IMR-90 (cell line): Measurements from ENCODE around the gene ZNF670. TPM values are rescaled to one million over a fixed set of nuclear protein-coding genes. Genes with fewer than 3 reads are reported as not detected.

ENCODE experiments used
- ATAC-seq: fragments of 200-7000 bp; cut with Tn5 transposase; 2 replicates; pipeline ENCODE4 v1.9.1; 2020; ENCODE audit warnings: low read depth, mild to moderate bottlenecking, moderate library complexity
- BruUV-seq: library from RNA; stranded (reverse); fragments of 400-500 nt; replicated peaks from 2 replicates; lab custom pipeline; 2021; lab: Mats Ljungman, UMichigan
- CTCF ChIA-PET: fragments of 300-600 bp; formaldehyde crosslinking; extraction: SDS; loops from one replicate; lab custom pipeline; 2021; ENCODE audit warnings: antibody characterized with exemption; lab: Yijun Ruan, JAX
- POLR2A ChIA-PET: fragments of 300-600 bp; sonication (Branson Sonifier 250); formaldehyde crosslinking; loops from one replicate; lab custom pipeline; 2022; ENCODE audit warnings: antibody characterized with exemption; ENCODE audit not compliant: unreplicated experiment; lab: Charles Lee
- DNase-seq: peaks from one replicate; pipeline ENCODE4 v3.0.0; 2013
- H2AFZ ChIP-seq: replicated peaks from 2 replicates; pipeline ENCODE3; 2013; ENCODE audit warnings: low read length, mild to moderate bottlenecking; ENCODE audit not compliant: poor library complexity
- H2AK5ac ChIP-seq: 2 replicates; pipeline ENCODE4 v1.6.1; 2013; ENCODE audit warnings: low read depth, low read length, inconsistent platforms
- H2AK9ac ChIP-seq: replicated peaks from 2 replicates; pipeline ENCODE3; 2013; ENCODE audit warnings: mild to moderate bottlenecking, low read depth, low read length, moderate library complexity; ENCODE audit not compliant: poor library complexity
- H2BK120ac ChIP-seq: 2 replicates; pipeline ENCODE4 v1.6.1; 2013; ENCODE audit warnings: low read depth, low read length, inconsistent platforms
- H2BK15ac ChIP-seq: 3 replicates; pipeline ENCODE4 v1.6.1; 2013; ENCODE audit warnings: low read depth, low read length, inconsistent platforms
- H2BK20ac ChIP-seq: 2 replicates; pipeline ENCODE4 v1.6.1; 2013; ENCODE audit warnings: low read depth, mild to moderate bottlenecking, inconsistent platforms, low read length, moderate library complexity
- H2BK5ac ChIP-seq: 2 replicates; pipeline ENCODE4 v1.6.1; 2013; ENCODE audit warnings: mild to moderate bottlenecking, low read depth, low read length, inconsistent platforms; ENCODE audit not compliant: poor library complexity, severe bottlenecking
- H3K14ac ChIP-seq: replicated peaks from 2 replicates; pipeline ENCODE4 v1.6.1; 2013; ENCODE audit warnings: low read depth, low read length, inconsistent platforms
- H3K18ac ChIP-seq: 2 replicates; pipeline ENCODE4 v1.6.1; 2013; ENCODE audit warnings: low read depth, low read length, control low read depth
- H3K23ac ChIP-seq: 2 replicates; pipeline ENCODE4 v1.6.1; 2013; ENCODE audit warnings: low read depth, low read length, inconsistent platforms
- H3K27ac ChIP-seq: 2 replicates; pipeline ENCODE4 v1.5.1; 2013; ENCODE audit warnings: mild to moderate bottlenecking, control low read depth, low read length; ENCODE audit not compliant: insufficient read depth
- H3K27me3 ChIP-seq: 2 replicates; pipeline ENCODE4 v1.6.1; 2013; ENCODE audit warnings: low read length; ENCODE audit not compliant: control insufficient read depth, insufficient read depth
- H3K36me3 ChIP-seq: 2 replicates; pipeline ENCODE4 v1.6.1; 2013; ENCODE audit warnings: low read length, mixed read lengths; ENCODE audit not compliant: control insufficient read depth, insufficient read depth
- H3K4ac ChIP-seq: 2 replicates; pipeline ENCODE4 v1.6.1; 2013; ENCODE audit warnings: low read depth, low read length, inconsistent platforms
- H3K4me1 ChIP-seq: 2 replicates; pipeline ENCODE4 v1.6.1; 2013; ENCODE audit warnings: low read length, mixed read lengths; ENCODE audit not compliant: control insufficient read depth, insufficient read depth
- H3K4me2 ChIP-seq: 2 replicates; pipeline ENCODE4 v1.6.1; 2013; ENCODE audit warnings: low read depth, mild to moderate bottlenecking, control low read depth, low read length, moderate library complexity
- H3K4me3 ChIP-seq: 2 replicates; pipeline ENCODE4 v1.5.1; 2013; ENCODE audit warnings: low read depth, mild to moderate bottlenecking, control low read depth, low read length, moderate library complexity; ENCODE audit not compliant: insufficient read depth
- H3K56ac ChIP-seq: 2 replicates; pipeline ENCODE4 v1.6.1; 2013; ENCODE audit warnings: low read length, inconsistent platforms; ENCODE audit not compliant: insufficient read depth; ENCODE audit errors: extremely low read depth
- H3K79me1 ChIP-seq, 2 experiments: 2 replicates each; pipeline ENCODE4 v1.6.1; 2013; ENCODE audit warnings: low read length in 2 of 2, inconsistent platforms in 1 of 2, low read depth in 1 of 2
- H3K9ac ChIP-seq: 2 replicates; pipeline ENCODE4 v1.6.1; 2013; ENCODE audit warnings: low read depth, low read length, control low read depth
- H3K9me1 ChIP-seq: 2 replicates; pipeline ENCODE4 v1.6.1; 2013; ENCODE audit warnings: low read length, inconsistent platforms; ENCODE audit not compliant: insufficient read depth
- H3K9me3 ChIP-seq: 2 replicates; pipeline ENCODE4 v1.6.1; 2013; ENCODE audit warnings: low read length; ENCODE audit not compliant: control insufficient read depth, insufficient read depth
- H4K20me1 ChIP-seq: 2 replicates; pipeline ENCODE4 v1.6.1; 2013; ENCODE audit warnings: low read length, inconsistent platforms; ENCODE audit not compliant: insufficient read depth
- H4K5ac ChIP-seq: 2 replicates; pipeline ENCODE4 v1.6.1; 2013; ENCODE audit warnings: mild to moderate bottlenecking, low read depth, low read length, control low read depth
- H4K8ac ChIP-seq, 2 experiments: 2 replicates each; pipeline ENCODE4 v1.6.1; 2013; ENCODE audit warnings: low read depth in 2 of 2, low read length in 2 of 2, control low read depth in 1 of 2, inconsistent platforms in 1 of 2
- H4K91ac ChIP-seq: 2 replicates; pipeline ENCODE4 v1.6.1; 2013; ENCODE audit warnings: low read depth, low read length, inconsistent platforms; ENCODE audit not compliant: insufficient read depth
- RFX5 ChIP-seq: IDR thresholded peaks from 2 replicates; pipeline ENCODE4 v1.8.0; 2012; ENCODE audit warnings: low read depth, mild to moderate bottlenecking, low read length, moderate library complexity
- WGBS, 2 experiments: methylation state at CpG; one replicate each; pipeline versions ENCODE4 v1.1.5 to v1.1.7; 2013; ENCODE audit warnings: missing lambda C conversion rate in 2 of 2; ENCODE audit not compliant: insufficient read length in 1 of 2; ENCODE audit errors: extremely low coverage in 2 of 2; 5-methylcytosine and 5-hydroxymethylcytosine counted together
- dilution Hi-C: fragments of 300-500 bp; cut with HindIII; formaldehyde crosslinking; loops from one replicate; pipeline ENCODE4 v1.14.3; 2018; ENCODE audit warnings: low sequenced_read_pairs; ENCODE audit not compliant: unreplicated experiment
- in situ Hi-C: fragments of 300-500 bp; cut with MboI; formaldehyde crosslinking; loops from 3 replicates; pipeline ENCODE4 v1.14.3; 2019; ENCODE audit warnings: low sequenced_read_pairs, inconsistent platforms, mixed read lengths
- intact Hi-C: fragments of 100-400 bp; cut with micrococcal nuclease; formaldehyde crosslinking; loops from 2 replicates; pipeline ENCODE4 v1.10.0; 2022
- polyA plus RNA-seq, 3 experiments: library from polyadenylated mRNA; depleted of rRNA; stranded (reverse); fragments of >200 nt; gene quantifications; 2 replicates each; pipeline ENCODE4 v1.2.3, GENCODE V29; 2012; ENCODE audit warnings: low replicate concordance in 1 of 3
- total RNA-seq: library from RNA; depleted of rRNA; stranded (reverse); fragments of >200 nt; gene quantifications from 2 replicates; pipeline ENCODE4 v1.2.3, GENCODE V29; 2012

The ZNF670 gene
- total and polyA plus RNA-seq, 2 of the 4 experiments (the other 2 are of a cell fraction), result 1.8 to 4.5 TPM

DNA sequence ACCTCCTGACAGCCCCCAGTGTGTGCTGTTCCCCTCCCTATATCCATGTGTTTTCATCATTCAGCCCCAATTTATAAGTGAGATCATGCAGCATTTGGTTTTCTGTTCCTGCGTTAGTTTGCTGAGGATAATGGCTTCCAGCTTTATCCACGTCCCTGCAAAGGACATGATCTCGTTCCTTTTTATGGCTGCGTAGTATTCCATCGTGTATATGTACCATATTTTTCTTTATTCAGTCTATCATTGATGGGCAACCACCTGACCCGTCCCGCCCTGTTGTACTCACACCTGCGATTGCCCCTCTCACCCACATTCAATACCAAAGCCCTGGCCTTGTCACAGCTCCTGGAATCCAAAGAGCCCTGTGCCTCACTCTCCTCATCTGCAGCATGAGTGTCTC lies 6.2 kb upstream of the ZNF670 start:
- dilution Hi-C loops (no loop called here), intact Hi-C loops (no loop called here), in situ Hi-C loops (no loop called here)
- CTCF ChIA-PET, result no interaction called here
- H3K23ac ChIP-seq, result no peak overlapping the region
- DNase-seq (no peak), ATAC-seq (no peak)
- no peak overlapping the region for H3K4me2 ChIP-seq
- H2BK120ac ChIP-seq, result no peak overlapping the region
- H3K27me3 ChIP-seq, result no peaks in the 10 kb centered on the region
- no peak overlapping the region for H4K8ac ChIP-seq
- BruUV-seq, result no TSS peak
- no peak overlapping the region for H3K56ac ChIP-seq
- H3K14ac ChIP-seq, result no peak overlapping the region
- no peaks in the 10 kb centered on the region for H4K20me1 ChIP-seq
- H2BK5ac ChIP-seq, result no peak overlapping the region
- H3K4me1 ChIP-seq, result no peaks in the 10 kb centered on the region
- H4K5ac ChIP-seq, result no peak overlapping the region
- no peak overlapping the region for H3K27ac ChIP-seq
- H3K4me3 ChIP-seq, result no peak overlapping the region
- TF ChIP-seq RFX5, result no peak
- H3K4ac ChIP-seq, result no peak overlapping the region
- POLR2A ChIA-PET, result no interaction called here
- H2AK9ac ChIP-seq, result peak overlapping the region; percentile 28
- H2AK5ac ChIP-seq, result no peak overlapping the region
- no peaks in the 10 kb centered on the region for H3K9me3 ChIP-seq
- no peak overlapping the region for H3K18ac ChIP-seq
- no peaks in the 10 kb centered on the region for H3K79me1 ChIP-seq
- no peaks in the 10 kb centered on the region for H3K9me1 ChIP-seq
- H3K9ac ChIP-seq, result no peak overlapping the region
- no peak overlapping the region for H2BK20ac ChIP-seq
- no peak overlapping the region for H2BK15ac ChIP-seq
- no peaks in the 10 kb centered on the region for H3K36me3 ChIP-seq
- WGBS, 2 experiments, result 79% methylated on average over 8 of the region's 8 CpGs; no CpG with 5 or more reads in 1 of the 2 experiments
- no peak overlapping the region for H4K91ac ChIP-seq
- H2AFZ ChIP-seq, result no peak overlapping the region
